NCI-H1417 treated with DMSO at 0.1 percent for 48 hours (cell line): Measurements from ENCODE around the gene GOLGA8S.
"Not testable (repeated sequence)": the region's sequence is repeated elsewhere in the genome, so short reads cannot be mapped to it uniquely, and the experiment has no call there.

Source experiments
- DNase-seq: peaks from one replicate; lab custom pipeline; 2025; lab: John Stamatoyannopoulos, UW

GOLGA8S gene

DNA sequence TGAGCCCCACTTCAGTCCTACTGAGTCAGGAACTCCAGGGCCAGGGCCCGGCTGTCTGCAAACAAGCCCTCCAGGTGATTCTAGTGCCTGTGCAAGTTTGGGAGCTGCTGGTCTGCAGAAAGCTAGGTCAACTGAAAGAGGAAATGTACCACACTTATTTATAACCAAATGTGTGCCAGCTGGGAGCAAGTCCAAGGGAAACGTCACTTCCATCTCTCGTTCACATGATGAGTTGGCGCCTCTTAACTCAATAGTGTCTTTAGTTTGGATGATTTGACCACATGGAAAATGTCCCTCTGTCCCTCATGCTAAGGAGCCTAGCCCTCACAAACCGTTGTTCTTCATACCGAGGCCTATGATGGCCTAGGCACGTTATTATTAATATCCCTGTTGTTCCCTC, 43.2 kb downstream of the GOLGA8S start:
- DNase-seq, result no peak

- DNase-seq, result not testable (repeated sequence)
Measured at GRCh38 chr15:23398357-23398756, 43.8 kb downstream of the GOLGA8S start.

- not testable (repeated sequence) for DNase-seq
Measured at GRCh38 chr15:23399207-23399606, 44.7 kb downstream of the GOLGA8S start.

- no peak for DNase-seq
Measured at GRCh38 chr15:23401627-23402026, 47.1 kb downstream of the GOLGA8S start.

GRCh38 chr15:23402140-23402539, 47.6 kb downstream of the GOLGA8S start:
- DNase-seq, result no peak

GRCh38 chr15:23402544-23402943, 48.0 kb downstream of the GOLGA8S start:
- no peak for DNase-seq

DNA sequence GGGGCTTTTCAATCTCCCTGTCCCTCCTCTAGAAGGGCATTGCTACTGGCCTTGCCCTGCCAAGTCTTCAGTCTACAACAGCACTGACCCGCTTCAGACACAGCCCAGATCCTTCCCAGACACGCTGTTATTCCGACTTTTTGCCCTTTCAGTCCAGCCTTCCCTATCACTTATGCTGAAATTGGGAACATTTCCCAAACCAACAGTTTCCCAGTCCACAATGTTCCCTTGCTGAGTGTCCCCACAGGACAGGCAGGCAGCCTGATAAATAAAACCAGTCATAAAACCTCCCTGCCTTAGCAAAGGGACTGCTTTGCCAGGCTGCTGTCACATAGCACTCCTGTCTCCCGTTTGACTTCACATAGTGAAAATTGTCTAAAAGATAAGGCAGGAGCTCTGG, 49.0 kb downstream of the GOLGA8S start:
- DNase-seq, result no peak

GRCh38 chr15:23411841-23412240, 57.3 kb downstream of the GOLGA8S start:
- no peak for DNase-seq

- not testable (repeated sequence) for DNase-seq
Measured at GRCh38 chr15:23412881-23413600, 58.5 kb downstream of the GOLGA8S start.
